ENCODE data around the gene AMOT.

- TF ChIP-seq CTCF (IDR thresholded peaks at IDR 0.05) (no peak), EZH2 (IDR thresholded peaks at IDR 0.05; ENCODE audit: borderline replicate concordance, insufficient read depth, low read depth, low read length, poor library complexity, severe bottlenecking) (no peak)
These were observed 26.9 kb upstream of the AMOT start for GRCh38 chrX:112867570-112867969.

All from B cell (primary cell).